GM10266 (cell line): ENCODE results near the gene TPSAB1.
"Not testable (repeated sequence)": the region's sequence is repeated elsewhere in the genome, so short reads cannot be mapped to it uniquely, and the experiment has no call there.

Source experiments
- DNase-seq: peaks from one replicate; pipeline ENCODE4 v3.0.0; 2012; ENCODE audit errors: extremely low spot score
- CTCF ChIP-seq: IDR thresholded peaks from 2 replicates; pipeline ENCODE4 v1.5.1; 2012; ENCODE audit warnings: mild to moderate bottlenecking, low read depth; ENCODE audit not compliant: control insufficient read depth, insufficient read depth; ENCODE audit errors: missing control alignments

Gene TPSAB1

GRCh38 chr16:1240436-1240835 lies at the start of gene TPSAB1:
Gene TPSAB1, plus strand, starts transcription at chr16:1240705. Its CDS starts 234 bp downstream, at chr16:1240939.
- DNase-seq = not testable (repeated sequence)

GRCh38 chr16:1190789-1191188 lies 49.7 kb upstream of the TPSAB1 start:
- DNase-seq = not testable (repeated sequence)

- TF ChIP-seq CTCF = no peak
- DNase-seq = no peak
Measured at GRCh38 chr16:1192384-1193073, 48.0 kb upstream of the TPSAB1 start.

- DNase-seq = no peak
- TF ChIP-seq CTCF = no peak
Measured at GRCh38 chr16:1193143-1193824, 47.2 kb upstream of the TPSAB1 start.

- no peak for TF ChIP-seq CTCF
- no peak for DNase-seq
Measured at GRCh38 chr16:1193825-1194581, 46.5 kb upstream of the TPSAB1 start.

- TF ChIP-seq CTCF = peak; percentile 54
- DNase-seq = peak; percentile 68
Measured at GRCh38 chr16:1194665-1195392, 45.7 kb upstream of the TPSAB1 start.

- no peak for DNase-seq
- TF ChIP-seq CTCF = no peak
Measured at GRCh38 chr16:1195393-1195666, 45.2 kb upstream of the TPSAB1 start.

GRCh38 chr16:1196494-1196893 lies 44.0 kb upstream of the TPSAB1 start:
- DNase-seq = no peak

More at GRCh38 chr16:1196494-1196893, 44.0 kb upstream of the TPSAB1 start:
- no peak for TF ChIP-seq CTCF
